ENCODE data around the gene ACAT1. TPM values are rescaled to one million over a fixed set of nuclear protein-coding genes. Genes with fewer than 3 reads are reported as not detected.
A peak's percentile ranks its signal among the peaks of the same experiment; 100 is the strongest.

The ACAT1 gene
- polyA plus RNA-seq, 2 of the 4 experiments (the other 2 are of a cell fraction) = 112 to 119 TPM

DNA sequence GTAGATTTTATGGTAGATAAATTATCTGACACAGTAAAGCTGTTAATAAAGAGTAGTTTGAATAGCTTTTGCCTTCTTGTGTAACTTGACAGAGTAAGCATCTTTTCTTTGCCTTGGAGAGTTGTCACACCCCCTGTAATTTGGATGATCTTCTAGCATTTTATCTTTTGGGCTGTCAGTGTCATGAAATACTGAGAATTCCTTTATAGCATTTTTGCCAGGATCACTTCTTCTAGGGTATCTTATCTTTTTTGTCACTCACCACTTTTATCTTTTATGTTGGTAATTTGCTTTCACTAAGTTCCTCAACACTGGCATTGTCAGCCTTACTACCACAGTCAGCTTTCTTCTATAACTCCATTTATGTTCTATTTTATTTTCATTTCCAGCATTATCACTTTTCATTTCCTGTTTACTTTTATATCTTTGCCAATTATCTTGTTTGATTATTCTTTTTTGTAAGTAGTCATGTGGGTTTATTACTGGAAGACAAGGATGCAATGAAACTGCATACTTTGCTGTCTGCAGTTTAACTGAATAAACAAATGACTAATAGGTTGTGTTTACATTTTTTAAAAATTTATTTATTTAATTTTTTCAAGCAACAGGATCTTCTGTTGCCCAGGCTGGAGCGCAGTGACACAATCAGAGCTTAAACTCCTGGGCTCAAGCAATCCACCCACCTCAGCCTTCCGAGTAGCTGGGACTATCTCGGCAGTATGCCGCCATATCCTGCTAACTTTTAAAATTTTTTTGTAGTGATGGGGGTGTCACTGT lies 28.1 kb upstream of the ACAT1 start (continued):
- TF ChIP-seq EHF (CRISPR knock-in tag; IDR thresholded peaks at IDR 0.05) (no peak), CEBPB (IDR thresholded peaks at IDR 0.05) (peak in 1 of 2 experiments; percentile 34; a peak in 1 of 4 replicates)

DNA sequence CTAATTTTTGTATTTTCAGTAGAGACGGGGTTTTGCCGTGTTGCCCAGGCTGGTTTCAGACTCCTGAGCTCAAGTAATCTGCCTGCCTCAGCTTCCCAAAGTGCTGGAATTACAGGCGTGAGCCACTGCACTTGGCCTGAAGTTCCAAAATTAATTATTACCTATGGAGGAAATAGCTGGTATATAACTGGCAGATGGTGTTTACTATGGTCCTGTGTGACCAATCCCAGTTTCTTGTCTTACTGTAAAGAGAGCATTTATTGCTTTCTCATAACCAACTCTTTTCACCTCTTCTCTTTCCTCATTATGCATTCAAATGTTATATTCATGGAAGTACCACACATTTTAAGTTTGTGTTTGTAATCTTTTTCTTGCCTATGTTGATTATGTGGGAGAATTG lies 24.2 kb upstream of the ACAT1 start:
- FAIRE-seq (no peak), ATAC-seq (peak in 1 of 2 experiments; percentile 49; a peak in 2 of 6 replicates), DNase-seq (ENCODE audit: low read depth in 1 of 2, low spot score in 1 of 2) (no peak)
- ChIA-PET POLR2A (no interaction called here), CTCF (no interaction called here)
- no peak overlapping the region for H3K4me2 ChIP-seq
- no peak overlapping the region for H3K27ac ChIP-seq
- peaks cover 20% of the 10 kb centered on the region for H3K4me1 ChIP-seq
- no peak for TF ChIP-seq JUN (IDR thresholded peaks at IDR 0.05)
- no peak for TF ChIP-seq GATA3 (IDR thresholded peaks at IDR 0.05; ENCODE audit: borderline replicate concordance)
- TF ChIP-seq, protein P1, sequence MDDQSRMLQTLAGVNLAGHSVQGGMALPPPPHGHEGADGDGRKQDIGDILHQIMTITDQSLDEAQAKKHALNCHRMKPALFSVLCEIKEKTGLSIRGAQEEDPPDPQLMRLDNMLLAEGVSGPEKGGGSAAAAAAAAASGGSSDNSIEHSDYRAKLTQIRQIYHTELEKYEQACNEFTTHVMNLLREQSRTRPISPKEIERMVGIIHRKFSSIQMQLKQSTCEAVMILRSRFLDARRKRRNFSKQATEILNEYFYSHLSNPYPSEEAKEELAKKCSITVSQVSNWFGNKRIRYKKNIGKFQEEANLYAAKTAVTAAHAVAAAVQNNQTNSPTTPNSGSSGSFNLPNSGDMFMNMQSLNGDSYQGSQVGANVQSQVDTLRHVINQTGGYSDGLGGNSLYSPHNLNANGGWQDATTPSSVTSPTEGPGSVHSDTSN (IDR thresholded peaks at IDR 0.05) = no peak
- TF ChIP-seq HOXB5 (CRISPR knock-in tag; IDR thresholded peaks at IDR 0.05) = no peak
- TF ChIP-seq, protein P2, sequence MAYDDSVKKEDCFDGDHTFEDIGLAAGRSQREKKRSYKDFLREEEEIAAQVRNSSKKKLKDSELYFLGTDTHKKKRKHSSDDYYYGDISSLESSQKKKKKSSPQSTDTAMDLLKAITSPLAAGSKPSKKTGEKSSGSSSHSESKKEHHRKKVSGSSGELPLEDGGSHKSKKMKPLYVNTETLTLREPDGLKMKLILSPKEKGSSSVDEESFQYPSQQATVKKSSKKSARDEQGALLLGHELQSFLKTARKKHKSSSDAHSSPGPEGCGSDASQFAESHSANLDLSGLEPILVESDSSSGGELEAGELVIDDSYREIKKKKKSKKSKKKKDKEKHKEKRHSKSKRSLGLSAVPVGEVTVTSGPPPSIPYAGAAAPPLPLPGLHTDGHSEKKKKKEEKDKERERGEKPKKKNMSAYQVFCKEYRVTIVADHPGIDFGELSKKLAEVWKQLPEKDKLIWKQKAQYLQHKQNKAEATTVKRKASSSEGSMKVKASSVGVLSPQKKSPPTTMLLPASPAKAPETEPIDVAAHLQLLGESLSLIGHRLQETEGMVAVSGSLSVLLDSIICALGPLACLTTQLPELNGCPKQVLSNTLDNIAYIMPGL (CRISPR knock-in tag; IDR thresholded peaks at IDR 0.05; ENCODE audit: borderline replicate concordance) = no peak
- no peak for TF ChIP-seq HOXA7 (CRISPR knock-in tag; IDR thresholded peaks at IDR 0.05)
- no peak for TF ChIP-seq POLR2A (IDR thresholded peaks at IDR 0.05; ENCODE audit: low read length)
- no peak for TF ChIP-seq NPAS2 (CRISPR knock-in tag; IDR thresholded peaks at IDR 0.05; ENCODE audit: borderline replicate concordance)
- TF ChIP-seq POLR2AphosphoS2 (conservative IDR thresholded peaks at IDR 0.05; ENCODE audit: low read length) = no peak
- no peak for TF ChIP-seq ZC3H11A (IDR thresholded peaks at IDR 0.05)
- TF ChIP-seq, protein P3, sequence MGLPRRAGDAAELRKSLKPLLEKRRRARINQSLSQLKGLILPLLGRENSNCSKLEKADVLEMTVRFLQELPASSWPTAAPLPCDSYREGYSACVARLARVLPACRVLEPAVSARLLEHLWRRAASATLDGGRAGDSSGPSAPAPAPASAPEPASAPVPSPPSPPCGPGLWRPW (IDR thresholded peaks at IDR 0.05) = no peak
- TF ChIP-seq KDM5A (IDR thresholded peaks at IDR 0.05) = no peak
- TF ChIP-seq MAFK (IDR thresholded peaks at IDR 0.05; ENCODE audit: partially characterized antibody) = no peak
- TF ChIP-seq, protein P4, sequence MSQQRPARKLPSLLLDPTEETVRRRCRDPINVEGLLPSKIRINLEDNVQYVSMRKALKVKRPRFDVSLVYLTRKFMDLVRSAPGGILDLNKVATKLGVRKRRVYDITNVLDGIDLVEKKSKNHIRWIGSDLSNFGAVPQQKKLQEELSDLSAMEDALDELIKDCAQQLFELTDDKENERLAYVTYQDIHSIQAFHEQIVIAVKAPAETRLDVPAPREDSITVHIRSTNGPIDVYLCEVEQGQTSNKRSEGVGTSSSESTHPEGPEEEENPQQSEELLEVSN (IDR thresholded peaks at IDR 0.05; ENCODE audit: borderline replicate concordance, low read depth) = no peak
- TF ChIP-seq, protein P5, sequence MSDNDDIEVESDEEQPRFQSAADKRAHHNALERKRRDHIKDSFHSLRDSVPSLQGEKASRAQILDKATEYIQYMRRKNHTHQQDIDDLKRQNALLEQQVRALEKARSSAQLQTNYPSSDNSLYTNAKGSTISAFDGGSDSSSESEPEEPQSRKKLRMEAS (IDR thresholded peaks at IDR 0.05) = no peak
- WGBS (ENCODE audit: missing lambda C conversion rate) = 73% methylated on average over 1 of the region's 3 CpGs
- H3K4me3 ChIP-seq = no peak overlapping the region
- no peaks in the 10 kb centered on the region for H3K9me3 ChIP-seq

DNA sequence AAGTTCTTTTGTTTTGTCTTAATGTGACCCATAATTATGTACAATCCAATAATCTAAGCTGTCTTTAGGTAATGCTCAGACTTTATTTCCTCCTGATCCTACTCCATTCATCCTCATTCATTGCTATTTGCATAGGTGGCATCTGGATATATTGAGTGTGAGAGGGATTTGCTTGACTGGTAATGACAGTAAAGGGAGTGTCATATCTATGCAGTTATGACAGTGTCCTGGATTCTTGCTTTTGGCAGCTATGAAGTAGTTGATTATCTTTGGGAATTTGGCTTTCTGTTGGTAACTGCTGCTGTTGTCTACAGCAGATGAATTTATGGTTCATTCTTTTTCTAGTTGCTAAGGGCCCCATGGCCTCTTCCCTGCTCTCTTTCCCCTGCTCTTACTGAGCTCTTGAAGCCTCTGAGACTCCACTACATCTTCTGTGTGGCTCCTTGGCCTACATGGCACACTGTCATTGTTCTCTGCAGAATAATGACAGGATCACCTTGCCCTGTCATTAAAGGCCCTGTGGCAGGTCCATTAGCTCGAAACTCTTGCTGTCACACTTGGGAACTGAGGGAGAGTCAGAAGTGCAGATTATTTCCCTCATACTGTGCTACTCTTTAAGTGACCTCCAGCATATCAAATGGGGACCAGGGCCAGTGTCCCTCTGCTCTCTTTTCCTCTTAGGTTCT lies 20.1 kb upstream of the ACAT1 start:
- ATAC-seq (no peak), FAIRE-seq (no peak), DNase-seq (ENCODE audit: low read depth in 1 of 2, low spot score in 1 of 2) (no peak)
- Histone ChIP-seq H3K4me2 (no peak overlapping the region), H3K27ac (no peak overlapping the region), H3K4me1 (peaks cover 4% of the 10 kb centered on the region; the same call in 1 of the 3 replicates), H3K9me3 (no peaks in the 10 kb centered on the region), H3K4me3 (no peak overlapping the region)
- CTCF ChIA-PET = no interaction called here
- TF ChIP-seq POLR2AphosphoS2 (conservative IDR thresholded peaks at IDR 0.05; ENCODE audit: low read length) = no peak
- TF ChIP-seq RARB (CRISPR knock-in tag; IDR thresholded peaks at IDR 0.05) = no peak
- no peak for TF ChIP-seq GATA3 (IDR thresholded peaks at IDR 0.05; ENCODE audit: borderline replicate concordance)
- TF ChIP-seq ZFP36 (IDR thresholded peaks at IDR 0.05; ENCODE audit: borderline replicate concordance, partially characterized antibody) = no peak
- no peak for TF ChIP-seq NR3C1 (IDR thresholded peaks at IDR 0.05)
- TF ChIP-seq CBX8 (IDR thresholded peaks at IDR 0.05) = no peak
- no peak for TF ChIP-seq FOSL2 (IDR thresholded peaks at IDR 0.05)
- no peak for TF ChIP-seq FOSL2 (CRISPR knock-in tag; IDR thresholded peaks at IDR 0.05)
- TF ChIP-seq HDAC2 (IDR thresholded peaks at IDR 0.05) = no peak
- TF ChIP-seq, protein P6, sequence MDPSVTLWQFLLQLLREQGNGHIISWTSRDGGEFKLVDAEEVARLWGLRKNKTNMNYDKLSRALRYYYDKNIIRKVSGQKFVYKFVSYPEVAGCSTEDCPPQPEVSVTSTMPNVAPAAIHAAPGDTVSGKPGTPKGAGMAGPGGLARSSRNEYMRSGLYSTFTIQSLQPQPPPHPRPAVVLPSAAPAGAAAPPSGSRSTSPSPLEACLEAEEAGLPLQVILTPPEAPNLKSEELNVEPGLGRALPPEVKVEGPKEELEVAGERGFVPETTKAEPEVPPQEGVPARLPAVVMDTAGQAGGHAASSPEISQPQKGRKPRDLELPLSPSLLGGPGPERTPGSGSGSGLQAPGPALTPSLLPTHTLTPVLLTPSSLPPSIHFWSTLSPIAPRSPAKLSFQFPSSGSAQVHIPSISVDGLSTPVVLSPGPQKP (IDR thresholded peaks at IDR 0.05; ENCODE audit: low read depth, low read length) = no peak
- TF ChIP-seq, protein P3 (IDR thresholded peaks at IDR 0.05) = no peak
- no peak for TF ChIP-seq ZNF302 (CRISPR knock-in tag; IDR thresholded peaks at IDR 0.05)
- TF ChIP-seq, protein P5 (IDR thresholded peaks at IDR 0.05) = no peak
- POLR2A ChIA-PET = no interaction called here
- 89% methylated on average over 1 of the region's 1 CpG for WGBS (ENCODE audit: missing lambda C conversion rate)
